ENCODE measurements around the gene CCDC106.

DNA sequence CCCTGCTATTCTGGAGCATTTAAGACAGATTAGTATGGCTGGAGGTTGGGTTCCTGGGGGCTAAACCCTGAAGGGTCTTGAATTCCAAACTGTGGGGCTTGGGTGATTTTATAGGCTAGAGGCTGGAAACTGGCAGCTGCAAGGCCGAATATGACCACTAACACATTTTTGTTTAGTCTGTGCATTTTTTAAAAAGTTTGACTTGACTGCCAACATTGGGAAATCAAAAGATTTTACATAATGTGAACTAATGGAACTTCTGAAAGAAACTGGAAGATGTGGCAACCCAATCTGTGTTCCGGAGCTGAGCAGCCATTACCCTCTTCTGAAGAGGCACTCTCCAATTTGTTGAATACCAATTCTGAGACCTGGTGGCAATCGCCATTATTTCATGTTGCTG lies 28.7 kb upstream of the CCDC106 start:
- TF ChIP-seq, protein P1, sequence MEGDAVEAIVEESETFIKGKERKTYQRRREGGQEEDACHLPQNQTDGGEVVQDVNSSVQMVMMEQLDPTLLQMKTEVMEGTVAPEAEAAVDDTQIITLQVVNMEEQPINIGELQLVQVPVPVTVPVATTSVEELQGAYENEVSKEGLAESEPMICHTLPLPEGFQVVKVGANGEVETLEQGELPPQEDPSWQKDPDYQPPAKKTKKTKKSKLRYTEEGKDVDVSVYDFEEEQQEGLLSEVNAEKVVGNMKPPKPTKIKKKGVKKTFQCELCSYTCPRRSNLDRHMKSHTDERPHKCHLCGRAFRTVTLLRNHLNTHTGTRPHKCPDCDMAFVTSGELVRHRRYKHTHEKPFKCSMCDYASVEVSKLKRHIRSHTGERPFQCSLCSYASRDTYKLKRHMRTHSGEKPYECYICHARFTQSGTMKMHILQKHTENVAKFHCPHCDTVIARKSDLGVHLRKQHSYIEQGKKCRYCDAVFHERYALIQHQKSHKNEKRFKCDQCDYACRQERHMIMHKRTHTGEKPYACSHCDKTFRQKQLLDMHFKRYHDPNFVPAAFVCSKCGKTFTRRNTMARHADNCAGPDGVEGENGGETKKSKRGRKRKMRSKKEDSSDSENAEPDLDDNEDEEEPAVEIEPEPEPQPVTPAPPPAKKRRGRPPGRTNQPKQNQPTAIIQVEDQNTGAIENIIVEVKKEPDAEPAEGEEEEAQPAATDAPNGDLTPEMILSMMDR (optimal IDR thresholded peaks at IDR 0.05 in 1 of 3, IDR thresholded peaks at IDR 0.05 in 1 of 3, conservative IDR thresholded peaks at IDR 0.05 in 1 of 3; ENCODE audit: extremely low read depth in 1 of 3, insufficient read depth in 2 of 3, low read length in 3 of 3): no peak
- no peak for TF ChIP-seq EZH2 (IDR thresholded peaks at IDR 0.05; ENCODE audit: low read length)

Data from keratinocyte (primary cell).